RPMI7951 (cell line): ENCODE results near the gene BLZF1. TPM values are rescaled to one million over a fixed set of nuclear protein-coding genes. Genes with fewer than 3 reads are reported as not detected.
"Not testable (repeated sequence)": the region's sequence is repeated elsewhere in the genome, so short reads cannot be mapped to it uniquely, and the experiment has no call there.

Experiments
- DNase-seq: peaks from one replicate; pipeline ENCODE4 v3.0.0-alpha.2; 2012; ENCODE audit warnings: low read depth
- total RNA-seq: library from RNA; depleted of rRNA; stranded (reverse); fragments of >200 nt; shearing (Covaris generic); gene quantifications from 2 replicates; pipeline ENCODE4 v1.2.3, GENCODE V29; 2014; rRNA removed

The BLZF1 gene
- 27.6 and 32.3 TPM in 2 replicates for total RNA-seq

GRCh38 chr1:169367686-169368405 is at the start of gene BLZF1, which contains the start of gene NME7:
Gene BLZF1, plus strand, starts transcription at chr1:169368195. Its CDS starts 1,328 bp downstream, at chr1:169369523.
Gene NME7, minus strand, starts transcription at chr1:169367797. Its CDS starts 87 bp downstream, at chr1:169367710.
- DNase-seq = peak; percentile 96

GRCh38 chr1:169318536-169319244 is 49.3 kb upstream of the BLZF1 start:
- no peak for DNase-seq

GRCh38 chr1:169321539-169321938 is 46.5 kb upstream of the BLZF1 start:
- peak; percentile 45 for DNase-seq

- DNase-seq = no peak
Observed at GRCh38 chr1:169322138-169322537, 45.9 kb upstream of the BLZF1 start.

- no peak for DNase-seq
Observed at GRCh38 chr1:169325117-169325516, 42.9 kb upstream of the BLZF1 start.

- DNase-seq = no peak
Observed at GRCh38 chr1:169326261-169326955, 41.6 kb upstream of the BLZF1 start.

GRCh38 chr1:169326956-169327268 is 41.1 kb upstream of the BLZF1 start:
- peak; percentile 28 for DNase-seq

GRCh38 chr1:169327875-169328274 is 40.1 kb upstream of the BLZF1 start:
- no peak for DNase-seq

GRCh38 chr1:169329383-169329782 is 38.6 kb upstream of the BLZF1 start:
- no peak for DNase-seq

- no peak for DNase-seq
Observed at GRCh38 chr1:169330927-169331326, 37.1 kb upstream of the BLZF1 start.

GRCh38 chr1:169334727-169335126 is 33.3 kb upstream of the BLZF1 start:
- not testable (repeated sequence) for DNase-seq

- not testable (repeated sequence) for DNase-seq
Observed at GRCh38 chr1:169336947-169337715, 30.9 kb upstream of the BLZF1 start.

GRCh38 chr1:169338617-169339016 is 29.4 kb upstream of the BLZF1 start:
- no peak for DNase-seq

GRCh38 chr1:169339773-169340172 is 28.2 kb upstream of the BLZF1 start:
- DNase-seq = no peak

GRCh38 chr1:169340882-169341281 is 27.1 kb upstream of the BLZF1 start:
- no peak for DNase-seq

GRCh38 chr1:169342096-169342495 is 25.9 kb upstream of the BLZF1 start:
- DNase-seq = not testable (repeated sequence)

- no peak for DNase-seq
Observed at GRCh38 chr1:169345511-169345910, 22.5 kb upstream of the BLZF1 start.

GRCh38 chr1:169346036-169346589 is 21.9 kb upstream of the BLZF1 start:
- no peak for DNase-seq

GRCh38 chr1:169347688-169348382 is 20.2 kb upstream of the BLZF1 start:
- DNase-seq = no peak

- DNase-seq = peak; percentile 37
Observed at GRCh38 chr1:169348383-169349036, 19.5 kb upstream of the BLZF1 start.
